ENCODE measurements around the gene STC2. TPM values are rescaled to one million over a fixed set of nuclear protein-coding genes. Genes with fewer than 3 reads are reported as not detected.

The STC2 gene
- total and polyA plus RNA-seq, 2 of the 4 experiments (the other 2 are of a cell fraction) = 87.5 to 270 TPM

- no peak for TF ChIP-seq ELK1 (IDR thresholded peaks at IDR 0.05; ENCODE audit: borderline replicate concordance, low read depth, low read length)
Measured at GRCh38 chr5:173329491-173330337, 1.5 kb upstream of the STC2 start (continued).

Data from IMR-90 (cell line).